Left ventricle myocardium inferior (tissue), 1 donor: ENCODE results near the gene ZNF81. TPM values are rescaled to one million over a fixed set of nuclear protein-coding genes. Genes with fewer than 3 reads are reported as not detected.
A peak's percentile ranks its signal among the peaks of the same experiment; 100 is the strongest.
"Not testable (repeated sequence)": the region's sequence is repeated elsewhere in the genome, so short reads cannot be mapped to it uniquely, and the experiment has no call there.

Source experiments
- DNase-seq: peaks from one replicate; pipeline ENCODE4 v3.0.0-alpha.2; 2020
- H3K27ac ChIP-seq: fragments of 200-600 bp; replicated peaks from 2 replicates; pipeline ENCODE4 v1.8.0; 2021
- H3K27me3 ChIP-seq: fragments of 200-600 bp; 2 replicates; pipeline ENCODE4 v1.8.0; 2021; ENCODE audit warnings: low read depth
- H3K36me3 ChIP-seq: fragments of 200-600 bp; 2 replicates; pipeline ENCODE4 v1.8.0; 2021
- H3K4me1 ChIP-seq: fragments of 200-600 bp; 2 replicates; pipeline ENCODE4 v1.8.0; 2021
- H3K4me3 ChIP-seq: fragments of 200-600 bp; 2 replicates; pipeline ENCODE4 v1.8.0; 2021; ENCODE audit warnings: mild to moderate bottlenecking, moderate library complexity
- H3K9me3 ChIP-seq: fragments of 200-600 bp; replicated peaks from 2 replicates; pipeline ENCODE4 v1.8.0; 2021
- intact Hi-C: fragments of 100-400 bp; cut with micrococcal nuclease; formaldehyde crosslinking; loops from one replicate; pipeline ENCODE4 v1.11.0; 2022
- total RNA-seq: library from RNA; stranded (reverse); fragmentation: NEBNext Ultra II Directional; extraction: Animal tissue kit (Norgen Biotek cat#: 25700); gene quantifications from one replicate; pipeline ENCODE4 v1.2.1, GENCODE V29; 2021
- TF ChIP-seq, protein P1 (sequence below): fragments of 200-600 bp; IDR thresholded peaks from 2 replicates; pipeline ENCODE4 v1.8.0; 2021; ENCODE audit warnings: antibody characterized with exemption, mild to moderate bottlenecking, borderline replicate concordance
- donor health status: DM: no; HTN: yes; CAD: no; lungs with severe emphysema.

ZNF81 gene
- total RNA-seq, 1 donor from 2014 or later: 5.8 TPM

- TF ChIP-seq, protein P1, sequence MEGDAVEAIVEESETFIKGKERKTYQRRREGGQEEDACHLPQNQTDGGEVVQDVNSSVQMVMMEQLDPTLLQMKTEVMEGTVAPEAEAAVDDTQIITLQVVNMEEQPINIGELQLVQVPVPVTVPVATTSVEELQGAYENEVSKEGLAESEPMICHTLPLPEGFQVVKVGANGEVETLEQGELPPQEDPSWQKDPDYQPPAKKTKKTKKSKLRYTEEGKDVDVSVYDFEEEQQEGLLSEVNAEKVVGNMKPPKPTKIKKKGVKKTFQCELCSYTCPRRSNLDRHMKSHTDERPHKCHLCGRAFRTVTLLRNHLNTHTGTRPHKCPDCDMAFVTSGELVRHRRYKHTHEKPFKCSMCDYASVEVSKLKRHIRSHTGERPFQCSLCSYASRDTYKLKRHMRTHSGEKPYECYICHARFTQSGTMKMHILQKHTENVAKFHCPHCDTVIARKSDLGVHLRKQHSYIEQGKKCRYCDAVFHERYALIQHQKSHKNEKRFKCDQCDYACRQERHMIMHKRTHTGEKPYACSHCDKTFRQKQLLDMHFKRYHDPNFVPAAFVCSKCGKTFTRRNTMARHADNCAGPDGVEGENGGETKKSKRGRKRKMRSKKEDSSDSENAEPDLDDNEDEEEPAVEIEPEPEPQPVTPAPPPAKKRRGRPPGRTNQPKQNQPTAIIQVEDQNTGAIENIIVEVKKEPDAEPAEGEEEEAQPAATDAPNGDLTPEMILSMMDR: no peak
- no peak for DNase-seq
- intact Hi-C loops: no loop called here
These were observed 32.4 kb upstream of the ZNF81 start for GRCh38 chrX:47804315-47804714.

DNA sequence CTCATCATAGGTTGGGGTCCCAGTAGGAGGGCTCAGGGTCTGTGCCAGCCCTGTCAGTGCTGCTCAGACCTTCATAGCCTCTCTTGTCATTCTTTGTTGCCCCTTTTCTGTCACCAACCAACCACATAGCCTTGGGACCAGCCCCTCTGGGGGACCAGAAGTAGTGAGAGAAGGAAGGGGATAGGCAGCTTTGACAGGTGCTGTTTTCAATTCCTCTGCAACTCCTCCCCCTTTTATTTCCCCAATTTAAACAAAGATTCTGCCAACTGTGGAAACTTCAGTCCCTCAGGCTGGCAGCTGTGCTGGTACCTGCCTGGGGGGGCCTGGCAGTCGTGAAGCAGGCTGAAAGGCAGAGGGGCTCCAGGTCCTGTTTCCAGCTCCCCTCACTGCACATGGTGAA lies 30.9 kb upstream of the ZNF81 start:
- H3K4me3 ChIP-seq, H3K9me3 ChIP-seq, H3K36me3 ChIP-seq, H3K27me3 ChIP-seq, intact Hi-C loops, DNase-seq, H3K4me1 ChIP-seq: not testable (repeated sequence)
- H3K27ac ChIP-seq: peak overlapping the region; percentile 57

More at GRCh38 chrX:47804315-47804714, 32.4 kb upstream of the ZNF81 start:
- Histone ChIP-seq H3K9me3 (no peaks in the 10 kb centered on the region), H3K27me3 (no peaks in the 10 kb centered on the region), H3K4me1 (peaks cover 6% of the 10 kb centered on the region), H3K36me3 (no peaks in the 10 kb centered on the region), H3K27ac (no peak overlapping the region), H3K4me3 (no peak overlapping the region)

DNA sequence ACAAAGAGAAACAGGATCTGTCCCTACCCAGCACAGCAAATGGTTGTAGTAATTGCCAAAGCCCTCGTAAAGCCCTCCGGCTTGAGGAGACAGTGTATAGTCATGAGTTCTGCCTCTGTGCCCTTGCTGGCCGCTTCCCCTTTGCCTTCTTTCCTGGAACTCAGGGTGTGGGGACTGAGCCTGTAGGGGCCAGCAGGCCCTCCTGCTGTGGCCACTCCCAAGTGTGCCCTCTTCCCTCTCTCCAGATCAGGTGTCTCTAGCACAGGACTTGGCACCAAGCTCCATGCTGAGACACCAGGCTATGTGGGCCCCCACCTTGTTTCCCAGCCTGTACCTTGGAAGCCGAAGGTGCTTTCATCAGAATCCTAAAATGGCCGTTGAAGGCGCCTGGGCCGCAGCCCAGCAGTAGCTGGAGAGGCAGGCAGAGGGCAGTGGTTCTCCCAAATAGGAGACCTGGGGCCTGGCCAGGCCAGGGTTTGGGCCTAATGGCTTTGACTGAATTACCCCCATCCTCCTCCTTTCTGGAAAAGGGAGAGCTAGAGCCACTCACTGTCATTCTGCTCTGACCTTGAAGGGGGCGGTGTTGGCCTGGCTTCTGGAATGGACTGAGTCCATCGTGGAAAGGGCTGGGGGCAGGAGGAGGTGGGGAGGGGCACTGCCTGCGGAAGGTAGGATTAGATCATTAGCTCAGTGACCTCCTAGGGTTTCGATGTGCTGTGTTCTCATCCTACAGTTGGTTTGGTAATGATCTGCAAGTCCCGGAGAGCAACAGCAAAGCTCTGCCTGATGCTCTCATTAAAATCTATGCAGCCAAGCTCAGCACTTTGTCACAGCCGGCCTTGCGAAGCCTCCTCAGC lies 30.1 kb upstream of the ZNF81 start:
- intact Hi-C loops, H3K4me1 ChIP-seq, DNase-seq, H3K27me3 ChIP-seq, H3K4me3 ChIP-seq, H3K36me3 ChIP-seq, H3K9me3 ChIP-seq: not testable (repeated sequence)
- peak overlapping the region; percentile 57 for H3K27ac ChIP-seq

- DNase-seq, intact Hi-C loops, H3K27me3 ChIP-seq, H3K4me3 ChIP-seq, H3K4me1 ChIP-seq, H3K9me3 ChIP-seq, H3K36me3 ChIP-seq: not testable (repeated sequence)
- peak overlapping the region; percentile 50 for H3K27ac ChIP-seq
These were observed 29.5 kb upstream of the ZNF81 start for GRCh38 chrX:47807272-47807538.

DNA sequence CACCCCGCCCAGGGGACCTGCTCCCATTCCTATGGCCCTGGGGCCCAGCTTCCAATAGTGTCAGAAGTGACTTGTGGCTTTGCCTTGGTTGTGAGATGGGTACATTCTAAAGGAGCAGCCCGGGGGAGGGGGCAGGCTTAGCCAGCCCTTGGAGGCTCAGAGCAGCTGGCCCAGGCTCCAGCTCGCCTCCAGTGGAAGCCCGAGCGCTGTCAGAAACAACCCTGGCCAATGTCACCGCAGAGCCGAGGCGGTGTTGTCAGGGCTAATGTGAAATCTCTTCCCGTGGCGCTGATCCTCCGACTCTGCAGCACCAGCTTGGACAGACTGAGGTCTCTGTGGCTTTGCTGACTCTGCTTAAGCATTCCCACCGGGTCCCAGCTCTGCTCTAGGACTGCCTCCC lies 29.2 kb upstream of the ZNF81 start:
- no peak overlapping the region for H3K4me3 ChIP-seq
- H3K27me3 ChIP-seq: no peaks in the 10 kb centered on the region
- TF ChIP-seq, protein P1: no peak
- DNase-seq: no peak
- peaks cover 6% of the 10 kb centered on the region for H3K4me1 ChIP-seq
- intact Hi-C loops: no loop called here
- no peaks in the 10 kb centered on the region for H3K36me3 ChIP-seq
- H3K9me3 ChIP-seq: no peaks in the 10 kb centered on the region
- peak overlapping the region; percentile 50 for H3K27ac ChIP-seq

DNA sequence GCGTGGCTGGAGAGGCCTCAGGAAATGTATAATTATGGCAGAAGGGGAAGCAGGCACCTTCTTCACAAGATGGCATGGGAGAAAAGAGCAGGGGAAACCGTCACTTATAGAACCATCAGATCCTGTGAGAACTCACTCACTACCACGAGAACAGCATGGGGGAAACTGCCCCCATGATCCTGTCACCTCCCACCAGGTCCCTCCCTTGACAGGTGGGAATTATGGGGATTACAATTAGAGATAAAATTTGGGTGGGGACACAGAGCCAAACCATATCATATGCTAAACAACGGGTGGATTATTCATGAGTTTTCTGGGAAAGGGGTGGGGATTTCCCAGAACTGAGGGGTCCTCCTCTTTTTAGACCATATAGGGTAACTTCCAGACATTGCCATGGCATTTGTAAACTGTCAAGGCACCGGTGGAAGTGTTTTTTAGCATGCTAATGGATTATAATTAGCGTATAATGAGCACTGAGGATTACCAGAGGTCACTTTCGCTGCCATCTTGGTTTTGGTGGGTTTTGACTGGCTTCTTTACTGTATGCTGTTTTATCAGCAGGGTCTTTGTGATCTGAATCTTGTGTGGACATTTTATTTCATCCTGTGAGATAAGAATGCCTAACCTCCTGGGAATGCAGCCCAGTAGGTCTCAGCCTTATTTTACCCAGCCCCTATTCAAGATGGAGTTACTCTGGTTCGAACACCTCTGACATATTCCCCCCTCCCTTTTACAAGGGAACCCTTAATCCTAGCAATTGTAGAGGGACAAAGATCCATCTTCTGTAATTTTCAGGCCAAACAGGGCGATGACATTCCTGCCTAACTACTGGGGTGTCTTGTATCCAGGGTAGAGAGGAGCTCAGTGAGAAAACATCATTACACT lies 27.6 kb upstream of the ZNF81 start:
- no peaks in the 10 kb centered on the region for H3K27me3 ChIP-seq
- TF ChIP-seq, protein P1: no peak
- DNase-seq: no peak
- H3K4me1 ChIP-seq: peaks cover 6% of the 10 kb centered on the region
- H3K36me3 ChIP-seq: no peaks in the 10 kb centered on the region
- H3K27ac ChIP-seq: no peak overlapping the region
- H3K4me3 ChIP-seq: no peak overlapping the region
- H3K9me3 ChIP-seq: no peaks in the 10 kb centered on the region
- intact Hi-C loops: no loop called here

- no peak overlapping the region for H3K27ac ChIP-seq
- H3K9me3 ChIP-seq: no peaks in the 10 kb centered on the region
- intact Hi-C loops: no loop called here
- no peaks in the 10 kb centered on the region for H3K36me3 ChIP-seq
- no peaks in the 10 kb centered on the region for H3K27me3 ChIP-seq
- TF ChIP-seq, protein P1: peak; percentile 35
- no peak overlapping the region for H3K4me3 ChIP-seq
- no peak for DNase-seq
- no peaks in the 10 kb centered on the region for H3K4me1 ChIP-seq
These were observed 21.9 kb upstream of the ZNF81 start for GRCh38 chrX:47814851-47815250.
